Measurements from ENCODE around the gene USP53.
"Not testable (repeated sequence)": the region's sequence is repeated elsewhere in the genome, so short reads cannot be mapped to it uniquely, and the experiment has no call there.

Gene USP53

DNA sequence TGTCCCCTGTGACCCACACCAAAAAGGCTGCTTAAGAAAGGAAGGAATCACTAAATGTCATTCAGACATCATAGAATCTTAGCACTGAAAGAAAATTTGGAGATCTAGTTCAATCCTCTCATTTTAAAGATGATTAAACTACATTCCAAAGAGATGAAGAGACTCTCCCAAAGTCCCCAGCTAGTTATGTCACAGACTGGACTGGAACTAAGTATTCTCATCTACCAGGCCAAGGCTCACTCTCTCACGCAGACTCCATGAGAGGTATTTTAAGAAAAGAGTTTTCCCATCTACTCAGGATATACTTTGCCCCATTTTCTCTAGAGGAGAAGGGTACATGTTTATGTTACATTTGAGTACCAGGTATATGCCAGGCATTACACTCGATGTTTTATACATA lies 102.5 kb downstream of the USP53 start:
- DNase-seq (ENCODE audit: low spot score) = no peak

DNA sequence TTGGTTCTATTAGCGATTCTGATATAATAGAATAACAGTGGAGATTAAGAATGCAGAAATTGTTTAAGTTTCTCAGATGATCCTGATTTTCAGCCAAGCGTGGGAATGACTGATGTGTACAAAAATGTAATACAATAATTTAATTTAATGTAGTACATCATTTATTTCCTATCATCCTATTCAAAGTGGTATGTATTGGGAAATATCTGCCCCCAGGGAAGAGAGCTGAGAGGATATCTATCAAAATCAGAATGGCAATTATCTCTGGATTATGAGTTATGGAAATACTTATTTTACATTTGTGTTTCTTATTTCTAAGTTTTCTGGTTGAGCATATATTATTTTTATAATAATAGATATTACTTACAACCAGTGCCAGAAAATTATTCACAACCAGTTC lies 105.5 kb downstream of the USP53 start:
- DNase-seq (ENCODE audit: low spot score) = no peak

DNA sequence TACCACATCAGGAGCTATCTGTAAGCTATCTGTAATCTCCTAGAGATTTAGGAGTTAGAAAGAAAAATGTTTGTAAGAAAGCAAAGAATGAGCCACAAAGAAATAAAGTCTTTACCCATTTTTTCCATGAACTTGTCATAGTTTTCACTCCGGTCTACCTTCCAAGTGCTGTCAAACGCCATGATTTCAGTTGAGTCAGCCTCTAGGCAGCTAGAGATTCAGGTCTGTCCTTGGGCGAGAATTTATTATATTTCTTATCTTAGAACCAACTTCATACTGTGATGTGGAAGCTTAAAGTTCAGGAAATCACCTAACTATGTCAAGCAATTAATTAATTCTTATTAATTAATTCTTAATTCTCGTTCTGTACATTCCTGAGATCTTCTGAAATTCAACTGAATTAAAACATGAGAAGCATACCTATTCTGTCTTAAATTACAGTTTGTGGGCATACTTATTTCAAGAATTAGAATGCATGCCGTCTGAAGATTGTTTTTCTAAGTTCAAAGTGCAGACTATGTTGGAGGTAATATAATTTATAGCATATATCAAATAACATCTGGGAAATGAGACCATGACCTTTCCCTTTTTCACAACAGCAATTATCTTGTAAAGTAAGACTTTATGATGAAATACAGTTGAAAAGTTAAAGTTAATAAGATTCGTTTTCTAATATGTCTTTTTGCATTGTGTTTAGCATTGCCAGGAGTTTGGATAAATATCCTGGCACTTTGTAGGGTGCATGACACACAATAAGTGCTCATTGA lies 109.6 kb downstream of the USP53 start, which contains the start of gene FABP2:
Gene FABP2, minus strand, starts transcription at position 218 of the 767 bp plus-strand sequence. Its CDS starts 36 bp downstream, at position 182.
- DNase-seq (ENCODE audit: low spot score) = no peak

DNA sequence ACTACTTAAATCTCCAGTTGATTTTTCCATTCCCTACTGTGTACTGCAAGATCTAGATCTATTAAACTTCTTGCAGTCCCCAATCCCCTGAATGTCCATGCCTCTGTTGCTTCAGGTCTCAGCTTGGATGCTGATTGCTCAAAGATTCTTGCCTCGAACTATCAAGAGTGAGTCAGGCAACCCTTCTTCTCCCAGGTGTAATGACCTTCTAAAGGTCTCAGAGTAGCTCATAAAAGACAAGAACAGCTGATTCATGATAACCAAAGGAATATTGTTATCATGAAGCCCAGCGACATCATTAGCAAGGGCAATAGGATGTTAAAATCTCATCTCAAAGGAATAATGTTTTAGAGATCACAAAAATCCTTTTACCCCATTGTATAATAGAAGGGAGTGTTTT lies 116.2 kb downstream of the USP53 start:
- no peak for DNase-seq (ENCODE audit: low spot score)

DNA sequence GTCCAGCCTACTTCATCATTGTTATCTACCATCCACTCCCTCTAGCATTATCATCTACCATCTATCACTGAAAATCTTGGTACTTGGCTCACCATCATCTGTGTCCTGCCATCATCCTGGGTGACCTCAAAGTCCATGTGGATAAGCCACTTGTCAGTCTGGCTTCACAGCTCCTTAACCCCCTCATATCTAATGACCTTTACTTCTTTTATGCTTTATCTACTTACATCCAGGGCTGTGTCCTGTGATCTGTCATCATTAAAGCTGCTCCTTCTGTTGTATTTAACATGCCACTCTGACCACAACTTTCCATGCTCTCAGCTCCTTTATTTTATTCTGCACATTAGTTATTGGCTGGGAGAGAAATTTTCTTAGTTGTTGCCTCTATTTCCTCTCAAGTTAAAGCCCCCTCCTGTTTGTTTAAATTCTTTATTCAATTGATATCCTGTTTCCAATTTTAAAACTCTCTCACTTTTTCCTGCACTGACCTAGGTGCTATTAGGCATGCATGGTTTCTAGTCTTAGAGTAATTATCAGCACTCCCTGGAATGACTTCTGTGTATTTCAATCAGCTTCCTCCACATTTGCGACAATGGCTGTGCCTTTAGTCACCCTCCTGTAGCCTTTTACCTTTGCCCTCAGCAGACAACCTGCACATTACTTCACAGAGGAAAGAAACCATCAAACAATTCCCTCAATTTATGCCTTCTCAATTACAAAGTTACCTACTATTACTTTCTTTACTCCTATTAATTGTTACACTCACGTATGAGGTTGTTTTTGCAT lies 117.5 kb downstream of the USP53 start:
- no peak for DNase-seq (ENCODE audit: low spot score)

DNA sequence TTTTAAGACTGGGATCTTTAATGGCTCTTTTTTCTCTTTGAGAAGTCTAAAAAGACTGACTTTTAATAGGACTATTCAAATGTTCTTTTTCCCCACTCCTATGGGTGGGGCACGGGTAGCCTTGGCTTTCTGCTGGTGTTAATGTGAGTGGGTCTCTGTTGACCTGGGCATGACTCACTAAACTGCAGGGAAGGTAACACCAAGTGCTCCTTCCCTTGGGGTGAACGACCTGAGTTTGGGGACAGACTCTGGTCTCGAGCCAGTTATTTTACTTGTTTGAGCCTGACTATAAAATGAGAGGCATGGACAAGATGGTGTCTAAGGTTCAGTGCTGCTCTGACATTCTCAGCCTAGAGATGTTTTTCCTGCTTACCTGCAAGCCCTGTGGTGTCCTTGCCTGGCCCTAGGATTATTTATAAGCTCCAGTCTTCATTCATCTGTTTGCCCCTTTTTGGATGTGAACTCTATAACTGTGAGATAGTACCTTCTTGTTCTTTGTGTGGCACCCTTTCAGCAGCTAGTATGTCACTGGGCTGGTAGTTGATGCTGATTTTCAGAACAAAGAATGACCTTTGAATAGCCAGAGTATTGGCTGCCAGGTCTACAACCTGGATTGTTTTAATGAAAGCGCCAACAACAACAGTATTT lies 123.9 kb downstream of the USP53 start:
- not testable (repeated sequence) for DNase-seq (ENCODE audit: low spot score)

DNA sequence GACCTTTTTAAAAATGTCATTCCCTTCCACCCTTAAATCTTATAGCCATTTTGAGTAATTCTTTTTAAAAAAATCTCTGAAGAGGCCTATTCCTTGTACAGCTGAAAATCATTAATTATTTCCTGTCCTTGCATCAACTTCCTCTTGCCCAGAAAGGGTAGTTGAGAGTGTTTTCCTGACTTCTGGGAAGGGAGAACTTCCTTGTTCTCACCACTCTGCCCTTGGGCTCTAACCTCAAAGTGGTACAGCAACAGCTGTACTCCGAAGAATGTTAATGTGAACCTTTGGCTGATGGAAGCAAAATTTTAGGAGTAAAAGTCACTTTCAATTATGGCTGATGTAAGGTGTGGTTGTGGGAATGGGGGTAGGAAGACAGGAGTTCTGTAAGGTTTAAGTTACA lies 124.5 kb downstream of the USP53 start:
- no peak for DNase-seq (ENCODE audit: low spot score)

DNA sequence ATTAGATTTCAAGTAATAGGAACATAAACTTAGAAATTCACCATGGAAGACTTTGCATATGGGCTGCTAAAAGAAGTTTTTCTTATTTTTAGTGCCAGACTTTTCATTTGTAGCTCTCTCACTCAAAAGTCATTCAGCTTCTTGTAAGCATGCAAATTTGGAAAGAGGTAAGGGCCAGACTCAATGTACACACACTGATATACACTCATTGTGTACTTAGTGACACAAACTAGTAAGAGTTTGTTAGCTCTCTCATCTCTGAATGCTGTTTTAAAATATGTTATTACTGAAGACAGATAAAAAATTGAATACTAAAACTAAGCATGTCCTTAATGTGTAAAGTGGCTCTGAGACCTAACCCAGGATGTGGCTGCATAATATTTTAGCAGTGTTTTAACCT lies 127.4 kb downstream of the USP53 start:
- not testable (repeated sequence) for DNase-seq (ENCODE audit: low spot score)

DNA sequence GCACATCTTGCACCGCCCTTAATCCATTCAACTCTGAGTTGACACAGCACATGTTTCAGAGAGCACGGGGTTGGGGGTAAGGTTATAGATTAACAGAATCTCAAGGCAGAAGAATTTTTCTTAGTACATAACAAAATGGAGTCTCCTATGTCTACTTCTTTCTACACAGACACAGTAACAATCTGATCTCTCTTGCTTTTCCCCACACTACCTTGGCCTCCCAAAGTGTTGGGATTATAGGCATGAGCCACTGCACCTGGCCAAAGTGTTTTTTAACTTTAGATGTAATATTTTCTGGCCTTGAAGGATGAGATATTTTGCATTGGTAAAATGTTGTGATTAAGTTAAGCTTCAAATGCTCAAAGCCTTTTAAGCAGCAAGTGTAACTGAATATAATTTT lies 130.8 kb downstream of the USP53 start:
- not testable (repeated sequence) for DNase-seq (ENCODE audit: low spot score)
